K562 (cell line): ENCODE measurements around the gene SFRP5. TPM values are rescaled to one million over a fixed set of nuclear protein-coding genes. Genes with fewer than 3 reads are reported as not detected.

Experiments
- ATAC-seq: fragments of 200-7000 bp; cut with Tn5 transposase; 3 replicates; pipeline ENCODE4 v1.9.1; 2020; ENCODE audit warnings: moderate library complexity
- BruUV-seq: library from RNA; stranded (reverse); fragments of 400-500 nt; replicated peaks from 2 replicates; lab custom pipeline; 2021; lab: Mats Ljungman, UMichigan
- CTCF ChIA-PET: fragments of 300-600 bp; formaldehyde crosslinking; extraction: SDS; loops from one replicate; lab custom pipeline; 2021; ENCODE audit warnings: low intra/inter-chr PET ratio; lab: Yijun Ruan, JAX
- POLR2A ChIA-PET: fragments of 300-600, 350-650 bp; sonication (Branson Sonifier 250); formaldehyde crosslinking; extraction: SDS; loops from one replicate; lab custom pipeline; 2021; ENCODE audit warnings: antibody characterized with exemption, inconsistent platforms; lab: Yijun Ruan, JAX
- DNase-seq, 4 experiments: peaks; one replicate each; pipeline versions ENCODE4 v3.0.0 to v3.0.0-alpha.2; 2011 to 2018; ENCODE audit warnings: low spot score in 3 of 4, mixed read lengths in 3 of 4; ENCODE audit errors: extremely low read depth in 1 of 4
- FAIRE-seq: peaks from 2 replicates; lab custom pipeline; 2011; peaks lifted over from hg19 to GRCh38; lab: Jason Lieb, UNC
- H2AFZ ChIP-seq: 2 replicates; pipeline ENCODE4 v1.6.0; 2011; ENCODE audit warnings: low read depth, low read length, control low read depth, inconsistent platforms
- H3K27ac ChIP-seq: fragments of 200-600 bp; 3 replicates; pipeline ENCODE4 v1.8.0; 2011; ENCODE audit warnings: low read depth, mild to moderate bottlenecking, control low read depth, inconsistent platforms, low read length, moderate library complexity, mixed read lengths; ENCODE audit errors: extremely low read depth
- H3K27me3 ChIP-seq, 2 experiments: fragments of 300-600 bp in 1 of 2; 2 replicates in 1 of 2; 3 replicates in 1 of 2; pipeline versions ENCODE4 v1.6.0 to v1.8.0; 2011; ENCODE audit warnings: inconsistent platforms in 2 of 2, low read length in 2 of 2, mild to moderate bottlenecking in 1 of 2, mixed read lengths in 1 of 2, moderate library complexity in 1 of 2; ENCODE audit not compliant: control insufficient read depth in 2 of 2, insufficient read depth in 2 of 2
- H3K36me3 ChIP-seq: fragments of 300-600 bp; 3 replicates; pipeline ENCODE4 v1.8.0; 2011; ENCODE audit warnings: mild to moderate bottlenecking, low read length, inconsistent platforms; ENCODE audit not compliant: control insufficient read depth, insufficient read depth
- H3K4me1 ChIP-seq, 2 experiments: fragments of 200-600 bp in 1 of 2; replicated peaks in 1 of 2; 2 replicates in 1 of 2; 3 replicates in 1 of 2; pipeline versions ENCODE4 v1.5.1 to v1.8.0; 2011; ENCODE audit warnings: inconsistent platforms in 2 of 2, low read length in 2 of 2, mild to moderate bottlenecking in 1 of 2, mixed read lengths in 1 of 2, moderate library complexity in 1 of 2; ENCODE audit not compliant: control insufficient read depth in 2 of 2, insufficient read depth in 2 of 2
- H3K4me2 ChIP-seq: 2 replicates; pipeline ENCODE4 v1.6.1; 2011; ENCODE audit warnings: low read length, control low read depth, inconsistent platforms, mixed read lengths; ENCODE audit not compliant: insufficient read depth
- H3K4me3 ChIP-seq: fragments of 200-600 bp; sonication (generic), shearing (Covaris generic); 2 replicates; pipeline ENCODE4 v1.5.1; 2016; ENCODE audit warnings: control low read depth, inconsistent platforms
- H3K79me2 ChIP-seq: fragments of 200-600 bp; 3 replicates; pipeline ENCODE4 v1.8.0; 2011; ENCODE audit warnings: low read length, inconsistent platforms; ENCODE audit not compliant: control insufficient read depth, insufficient read depth
- H3K9ac ChIP-seq, 2 experiments: 2 replicates each; pipeline versions ENCODE4 v1.6.0 to v1.6.1; 2011; ENCODE audit warnings: low read depth in 2 of 2, low read length in 2 of 2, control low read depth in 1 of 2, inconsistent platforms in 1 of 2, mild to moderate bottlenecking in 1 of 2, mixed read lengths in 1 of 2; ENCODE audit not compliant: insufficient read depth in 1 of 2
- H3K9me1 ChIP-seq: one replicate; pipeline ENCODE4 v1.6.0; 2011; ENCODE audit warnings: inconsistent platforms, mild to moderate bottlenecking, low read length, moderate library complexity; ENCODE audit not compliant: control insufficient read depth, insufficient read depth
- H3K9me3 ChIP-seq: replicated peaks from 2 replicates; pipeline ENCODE4 v1.5.1; 2011; ENCODE audit warnings: low read depth, low read length, inconsistent platforms; ENCODE audit not compliant: control insufficient read depth, insufficient read depth
- H4K20me1 ChIP-seq: replicated peaks from 2 replicates; pipeline ENCODE4 v1.6.1; 2011; ENCODE audit warnings: low read length, inconsistent platforms, mixed read lengths; ENCODE audit not compliant: control insufficient read depth, insufficient read depth
- ATF2 ChIP-seq: sonication (generic); formaldehyde crosslinking; IDR thresholded peaks from 2 replicates; pipeline ENCODE4 v1.8.1; 2022; ENCODE audit warnings: missing genetic modification reagents
- CSDE1 ChIP-seq, 2 experiments: fragments of 450-650 bp; IDR thresholded peaks; 2 replicates each; pipeline ENCODE4 v1.6.1; 2016; ENCODE audit warnings: mild to moderate bottlenecking in 1 of 2
- EGR1 ChIP-seq: fragments of 450-650 bp; conservative IDR thresholded peaks from 2 replicates; pipeline ENCODE4 v1.6.1; 2017; ENCODE audit warnings: mild to moderate bottlenecking
- MEIS2 ChIP-seq: fragments of 450-650 bp; IDR thresholded peaks from 2 replicates; pipeline ENCODE4 v1.6.1; 2014; ENCODE audit warnings: mild to moderate bottlenecking; ENCODE audit not compliant: partially characterized antibody
- PHB ChIP-seq: fragments of 250-450 bp; sonication (Bioruptor Pico); IDR thresholded peaks from 2 replicates; pipeline ENCODE4 v1.5.0; 2021
- PHF8 ChIP-seq: fragments of 200-600 bp; sonication (generic); IDR thresholded peaks from 2 replicates; pipeline ENCODE4 v1.6.1; 2012; ENCODE audit warnings: mixed run types, mild to moderate bottlenecking, inconsistent platforms, low read length, moderate library complexity, borderline replicate concordance
- POLR2G ChIP-seq: fragments of 200-400 bp; formaldehyde crosslinking; IDR thresholded peaks from 2 replicates; pipeline ENCODE4 v1.6.1; 2017; ENCODE audit warnings: low read depth, mild to moderate bottlenecking, antibody characterized with exemption, low read length, moderate library complexity
- SIN3B ChIP-seq: fragments of 450-650 bp; IDR thresholded peaks from 2 replicates; pipeline ENCODE4 v1.6.1; 2017; ENCODE audit warnings: low read depth, mild to moderate bottlenecking, moderate library complexity
- SPI1 ChIP-seq: IDR thresholded peaks from 2 replicates; pipeline ENCODE4 v1.6.1; 2011; ENCODE audit warnings: low read depth, low read length, control low read depth, borderline replicate concordance
- TFAM ChIP-seq: fragments of 250-450 bp; sonication (Bioruptor Pico); conservative IDR thresholded peaks from 2 replicates; pipeline ENCODE4 v1.5.0; 2021; ENCODE audit warnings: mild to moderate bottlenecking, moderate library complexity
- TSC22D4 ChIP-seq: fragments of 450-650 bp; IDR thresholded peaks from 2 replicates; pipeline ENCODE4 v1.6.1; 2016; ENCODE audit warnings: missing genetic modification characterization, missing biosample characterization, control low read depth
- ZBED1 ChIP-seq: IDR thresholded peaks from 2 replicates; pipeline ENCODE4 v1.6.1; 2014
- ZBTB12 ChIP-seq: fragments of 250-450 bp; sonication (Bioruptor Pico); IDR thresholded peaks from 2 replicates; pipeline ENCODE4 v1.4.0; 2020
- ZBTB33 ChIP-seq: sonication (generic); formaldehyde crosslinking; IDR thresholded peaks from 2 replicates; pipeline ENCODE4 v1.8.1; 2023; ENCODE audit warnings: mild to moderate bottlenecking, missing genetic modification reagents
- ZNF408 ChIP-seq: fragments of 250-450 bp; sonication (Bioruptor Pico); IDR thresholded peaks from 2 replicates; pipeline ENCODE4 v1.4.0; 2020; ENCODE audit warnings: low read depth, mild to moderate bottlenecking, moderate library complexity
- ZNF583 ChIP-seq: fragments of 250-450 bp; sonication (Bioruptor Pico); IDR thresholded peaks from 2 replicates; pipeline ENCODE4 v1.4.0; 2020
- ZNF586 ChIP-seq: fragments of 450-650 bp; formaldehyde crosslinking; conservative IDR thresholded peaks from 2 replicates; pipeline ENCODE4 v1.4.0; 2020; ENCODE audit warnings: mild to moderate bottlenecking, moderate library complexity
- WGBS: fragments of 100-300 bp; shearing (Covaris generic); methylation state at CpG from one replicate; pipeline ENCODE4 v1.1.6; 2016; ENCODE audit warnings: low coverage, mixed read lengths; ENCODE audit not compliant: insufficient coverage; ENCODE audit errors: missing lambda C conversion rate; 5-methylcytosine and 5-hydroxymethylcytosine counted together
- in situ Hi-C: fragments of 300-500 bp; cut with MboI; formaldehyde crosslinking; loops from 4 replicates; pipeline ENCODE4 v1.15.0; 2018; ENCODE audit warnings: inconsistent platforms, mixed read lengths
- intact Hi-C: fragments of 100-400 bp; cut with micrococcal nuclease; formaldehyde crosslinking; loops from 2 replicates; pipeline ENCODE4 v1.14.2; 2022
- polyA plus RNA-seq, 8 experiments: library from polyadenylated mRNA; depleted of rRNA in 4 of 8; stranded (reverse) in 5 of 8; unstranded in 3 of 8; fragments of >200 nt; fragmentation: Nextera tagmentation in 2 of 8; fragmentation: Illumina TruSeq in 1 of 8; extraction: Ambion mirVana in 2 of 8; extraction: Trizol in 1 of 8; gene quantifications; 2 replicates each; pipeline versions ENCODE4 v1.2.1 to v1.2.3, GENCODE V29; 2011 to 2014; ENCODE audit warnings: inconsistent platforms in 1 of 8, missing spikeins in 1 of 8
- total RNA-seq, 7 experiments: library from RNA; depleted of rRNA in 6 of 7; stranded (reverse); fragments of >200 nt in 6 of 7; fragmentation: Illumina TruSeq in 2 of 7; extraction: Trizol in 2 of 7; gene quantifications; 2 replicates each; pipeline versions ENCODE4 v1.2.1 to v1.2.3, GENCODE V29; 2011 to 2021; ENCODE audit warnings: low replicate concordance in 1 of 7

SFRP5 gene
- total and polyA plus RNA-seq, 9 of the 15 experiments (the other 6 are each of a cell fraction or from before 2014, with no cell fraction given): 0.07 to 0.29 (median 0.13) TPM; not detected in 3

- TF ChIP-seq PHB (CRISPR knock-in tag) (no peak), TFAM (CRISPR knock-in tag) (no peak), ZNF408 (no peak), ZNF586 (CRISPR knock-in tag) (no peak), TSC22D4 (tag) (no peak), ZBED1 (no peak), SIN3B (no peak), CSDE1 (IDR thresholded peaks at IDR 0.05) (no peak), ZBTB12 (no peak), POLR2G (no peak)
Measured at GRCh38 chr10:97773096-97773495, 1.3 kb upstream of the SFRP5 start (continued).

GRCh38 chr10:97771055-97771891 is 526 bp downstream of the SFRP5 start:
- ChIA-PET POLR2A (no interaction called here), CTCF (no interaction called here)
- Histone ChIP-seq H4K20me1 (no peaks in the 10 kb centered on the region; the same call in 1 of the 2 replicates), H3K36me3 (no peaks in the 10 kb centered on the region), H3K4me2 (peak overlapping the region; percentile 60), H3K4me1 (peaks cover 7 to 26% of the 10 kb centered on the region in 2 experiments; a peak in 4 of 5 replicates), H3K9me3 (no peaks in the 10 kb centered on the region), H3K27ac (no peak overlapping the region), H3K79me2 (no peaks in the 10 kb centered on the region), H2AFZ (no peak overlapping the region), H3K4me3 (no peak overlapping the region), H3K9me1 (no peaks in the 10 kb centered on the region), H3K27me3 (peaks cover 0 to 5% of the 10 kb centered on the region in 2 experiments; a peak in 1 of 5 replicates), H3K9ac (peak overlapping the region in 1 of 2 experiments; percentile 78; a peak in 1 of 4 replicates)
- WGBS: 42% methylated on average over 34 of the region's 90 CpGs
- no TSS peak for BruUV-seq
- peak; percentile 24; the same call in 2 of the 3 replicates for ATAC-seq
- peak in 1 of 4 experiments; percentile 38 for DNase-seq
- FAIRE-seq: no peak
- intact Hi-C loops: no loop called here
- in situ Hi-C loops: loop anchor here (25.0 kb wide), 1 partner anchor 91 kb away; no protein-coding TSS in a partner anchor
- no peak for TF ChIP-seq SPI1
- peak; percentile 58; the same call in 1 of the 2 replicates for TF ChIP-seq ZBTB33 (CRISPR knock-in tag)
- TF ChIP-seq EGR1: 0 out of 2 replicates have a peak, but pooled peaks have one; percentile 22
- no peak for TF ChIP-seq ZNF583 (CRISPR knock-in tag)
- TF ChIP-seq PHF8: peak; percentile 25; the same call in 1 of the 2 replicates
- TF ChIP-seq TFAM (CRISPR knock-in tag): no peak
- no peak for TF ChIP-seq MEIS2
- peak; percentile 34; the same call in 1 of the 2 replicates for TF ChIP-seq POLR2G
- TF ChIP-seq ATF2 (CRISPR knock-in tag): no peak
